Measurements from ENCODE around the gene LRRTM4.
"Not testable (repeated sequence)": the region's sequence is repeated elsewhere in the genome, so short reads cannot be mapped to it uniquely, and the experiment has no call there.

LRRTM4 gene

DNA sequence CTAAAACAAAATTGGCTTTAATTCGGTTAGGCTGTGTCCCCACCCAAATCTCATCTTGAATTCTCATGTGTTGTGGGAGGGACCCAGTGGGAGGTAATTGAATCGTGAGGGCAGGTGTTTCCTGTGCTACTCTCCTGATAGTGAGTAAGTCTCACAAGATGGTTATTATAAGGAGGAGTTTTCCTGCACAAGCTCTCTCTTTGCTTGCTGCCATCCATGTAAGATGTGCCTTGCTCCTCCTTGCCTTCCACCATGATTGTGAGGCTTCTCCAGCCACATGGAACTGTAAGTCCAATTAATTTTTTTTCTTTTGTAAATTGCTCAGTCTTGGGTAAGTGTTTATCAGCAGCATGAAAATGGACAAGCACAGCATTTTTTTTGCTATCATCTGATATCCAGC is 476.7 kb downstream of the LRRTM4 start:
- not testable (repeated sequence) for DNase-seq

DNA sequence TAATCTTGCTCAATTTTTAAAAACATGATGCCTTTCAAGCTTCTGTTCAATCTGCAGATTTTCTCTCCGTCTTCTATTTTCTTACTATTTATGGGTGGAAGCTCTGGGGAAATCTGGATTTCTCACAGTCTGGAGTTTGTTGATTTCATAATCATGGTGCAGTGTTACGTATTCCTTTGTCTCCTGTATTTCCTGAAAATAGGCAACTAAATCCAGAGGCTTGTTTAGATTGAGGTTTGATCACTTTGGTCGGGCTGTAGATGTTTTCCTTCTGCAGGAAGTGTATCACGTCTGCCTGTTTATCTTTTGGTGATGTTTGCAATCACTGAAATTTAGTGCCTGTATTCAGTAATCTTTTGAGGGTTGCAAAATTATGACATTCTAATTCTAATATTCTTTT is 487.7 kb downstream of the LRRTM4 start:
- no peak for DNase-seq

DNA sequence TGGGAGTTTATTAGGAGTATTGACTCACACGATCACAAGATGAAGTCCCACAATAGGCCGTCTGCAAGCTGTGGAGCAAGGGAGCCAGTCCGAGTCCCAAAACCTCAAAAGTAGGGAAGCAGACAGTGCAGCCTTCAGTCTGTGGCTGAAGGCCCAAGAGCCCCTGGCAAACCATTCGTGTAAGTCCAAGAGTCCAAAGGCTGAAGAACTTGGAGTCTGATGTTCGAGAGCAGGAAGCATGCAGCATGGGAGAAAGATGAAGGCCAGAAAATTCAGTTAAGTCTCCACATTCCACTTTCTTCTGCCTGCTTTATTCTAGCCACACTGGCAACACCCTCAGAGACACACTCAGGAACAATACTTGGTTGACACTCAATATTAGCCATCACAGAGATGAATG is 492.9 kb downstream of the LRRTM4 start:
- not testable (repeated sequence) for DNase-seq

DNA sequence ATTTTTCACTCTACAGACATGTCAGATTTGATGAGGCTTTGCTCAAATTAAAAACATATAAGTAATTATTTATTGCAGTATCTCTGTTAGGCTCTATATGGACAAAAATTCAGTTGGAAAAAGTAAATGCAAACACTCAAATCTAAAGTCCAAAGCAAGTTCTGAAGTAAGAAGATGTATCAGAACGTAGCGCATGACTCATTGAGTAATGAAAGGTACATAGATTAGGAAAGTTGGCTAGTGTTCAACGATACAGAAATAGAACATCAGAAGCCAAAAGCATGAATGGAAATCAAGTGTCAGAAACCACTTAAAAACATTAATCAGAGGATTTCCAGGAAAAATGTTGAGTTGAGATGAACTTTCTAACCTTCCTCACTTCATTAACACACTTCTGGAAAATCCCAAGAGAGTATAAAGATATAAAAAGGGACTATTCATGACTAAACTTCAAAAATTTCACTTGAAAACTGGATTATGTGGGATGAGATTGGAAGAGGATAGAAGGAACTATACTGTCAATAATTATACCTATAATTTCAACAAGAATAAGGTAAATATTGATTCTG is 494.1 kb downstream of the LRRTM4 start:
- no peak for DNase-seq

DNA sequence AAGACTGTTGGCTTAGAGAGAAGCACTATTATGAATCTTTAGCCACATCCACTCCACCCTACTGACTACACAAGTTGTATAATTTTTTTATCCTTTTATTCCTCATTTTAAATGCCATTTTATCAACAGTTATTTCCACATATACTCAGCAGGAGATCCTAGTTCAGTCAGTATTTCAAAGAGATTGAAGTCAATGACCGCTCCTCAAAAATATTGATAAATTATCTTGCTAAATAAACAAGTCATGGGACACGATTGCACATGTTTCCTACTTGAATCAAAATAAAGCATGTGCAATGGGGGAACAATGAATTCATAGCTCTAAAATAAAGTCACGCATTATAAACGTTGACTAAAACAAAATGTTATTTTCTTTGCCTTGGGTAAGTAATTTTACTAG is 496.5 kb downstream of the LRRTM4 start:
- no peak for DNase-seq

DNA sequence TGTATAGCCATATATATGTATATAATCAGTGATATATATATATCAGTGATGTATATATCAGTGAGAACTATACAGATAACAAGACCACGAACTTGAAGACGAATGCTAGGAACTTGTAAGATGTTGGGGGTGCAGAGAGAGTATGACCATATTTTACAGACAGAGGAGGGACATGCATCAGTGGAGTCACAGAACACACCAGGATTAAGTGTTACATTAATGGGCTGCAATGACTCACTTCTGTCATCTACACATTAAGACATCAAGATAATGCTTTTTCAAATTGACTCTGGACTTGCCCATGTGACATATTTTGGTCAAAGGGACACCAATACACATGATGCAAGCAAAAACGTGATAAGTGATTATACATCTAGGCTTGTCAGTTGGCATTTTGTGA is 501.0 kb downstream of the LRRTM4 start:
- no peak for DNase-seq

DNA sequence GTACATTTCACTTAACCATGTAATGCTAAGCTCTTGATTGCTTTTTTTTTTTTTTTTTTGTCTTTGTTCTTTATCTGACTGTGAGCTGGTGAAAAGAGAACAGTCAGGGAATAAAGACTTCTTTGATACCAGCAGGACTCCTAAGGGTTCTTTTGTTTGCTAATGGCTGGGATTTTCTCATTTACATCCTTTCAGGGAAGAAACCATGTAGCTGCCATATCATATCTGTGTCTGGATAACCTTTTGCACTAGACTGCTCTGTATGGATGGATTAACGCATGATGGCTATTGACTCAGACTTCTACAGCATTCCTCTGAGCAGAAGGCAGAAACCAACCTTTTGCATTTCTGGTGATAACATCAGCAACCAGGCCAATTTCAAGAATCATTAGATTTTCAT is 504.0 kb downstream of the LRRTM4 start:
- no peak for DNase-seq

DNA sequence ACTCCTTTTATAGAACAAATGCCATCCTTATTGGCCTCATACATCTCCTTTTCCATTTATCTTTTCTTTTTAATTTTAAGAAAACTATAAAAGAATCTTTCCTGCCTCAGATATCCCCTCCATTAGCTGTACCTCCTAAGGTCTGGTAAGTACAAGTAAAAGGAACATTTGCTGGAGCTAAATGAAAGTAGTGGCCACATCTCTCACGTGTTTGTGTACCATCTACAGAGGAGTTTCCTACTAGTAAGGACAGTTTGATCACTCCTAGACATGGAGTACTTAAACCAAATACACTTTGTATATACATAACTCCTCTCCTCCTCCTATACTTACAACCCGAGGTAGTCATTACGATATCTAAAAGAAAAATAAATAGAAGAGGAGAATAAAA is 504.8 kb downstream of the LRRTM4 start:
- no peak for DNase-seq

DNA sequence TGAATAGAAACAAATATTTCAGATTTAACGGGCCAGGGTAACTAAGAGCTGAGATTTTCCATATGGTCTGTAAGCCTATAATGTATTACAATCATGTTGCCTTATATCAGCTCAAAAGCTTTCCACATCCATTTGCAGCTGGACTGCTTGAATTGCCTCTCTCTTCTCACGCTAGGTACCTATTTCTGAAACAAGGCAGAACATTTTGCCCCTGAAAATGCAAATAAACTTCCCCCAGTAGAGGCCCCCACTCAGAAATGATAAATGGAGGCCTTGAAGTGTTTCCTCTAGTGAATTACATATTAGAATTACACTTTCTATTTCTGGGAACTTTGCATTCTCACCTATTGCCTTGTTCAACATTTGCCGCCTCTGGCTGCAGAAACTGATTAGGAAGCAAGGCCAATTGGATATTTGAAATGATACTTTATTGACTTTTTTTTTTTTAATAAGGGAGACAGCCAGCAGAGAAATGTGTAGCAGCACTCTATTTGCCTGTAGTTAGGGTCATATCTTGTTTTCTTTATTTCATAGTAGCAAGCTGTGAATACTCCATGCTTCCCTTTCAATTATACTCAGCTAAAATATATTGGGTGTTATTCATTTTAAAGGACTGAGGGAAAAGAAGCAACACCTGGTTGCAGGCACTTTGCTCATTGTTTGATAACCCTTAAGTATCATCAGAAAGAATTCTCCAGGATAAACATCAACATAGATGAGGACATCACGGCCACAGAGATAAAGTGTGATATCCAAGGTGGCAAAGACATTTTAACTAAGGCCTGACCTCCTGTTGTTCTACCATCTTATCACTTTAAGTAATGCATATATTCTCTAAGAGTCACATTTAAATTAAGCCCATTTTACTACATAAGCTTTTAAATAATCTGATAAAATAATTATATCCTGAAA is 505.5 kb downstream of the LRRTM4 start:
- DNase-seq = no peak

DNA sequence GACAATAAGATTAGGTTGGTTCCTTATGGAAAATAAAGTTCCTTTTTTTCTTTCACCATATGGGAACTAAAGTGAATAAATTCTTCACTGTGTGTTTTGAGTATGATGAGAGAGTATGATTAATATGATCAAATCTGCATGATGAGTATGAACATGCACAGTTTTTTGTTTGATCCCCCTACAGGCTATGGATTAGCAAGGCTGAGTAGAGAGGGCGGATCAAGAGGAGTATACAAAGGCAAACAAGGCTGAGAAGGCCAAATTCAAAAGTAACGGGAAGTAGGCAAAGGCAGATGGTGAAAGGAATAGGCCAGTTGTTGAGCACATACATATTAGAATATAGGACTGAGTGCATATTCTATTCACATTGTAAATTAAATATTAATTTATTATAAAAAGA is 508.2 kb downstream of the LRRTM4 start:
- no peak for DNase-seq

DNA sequence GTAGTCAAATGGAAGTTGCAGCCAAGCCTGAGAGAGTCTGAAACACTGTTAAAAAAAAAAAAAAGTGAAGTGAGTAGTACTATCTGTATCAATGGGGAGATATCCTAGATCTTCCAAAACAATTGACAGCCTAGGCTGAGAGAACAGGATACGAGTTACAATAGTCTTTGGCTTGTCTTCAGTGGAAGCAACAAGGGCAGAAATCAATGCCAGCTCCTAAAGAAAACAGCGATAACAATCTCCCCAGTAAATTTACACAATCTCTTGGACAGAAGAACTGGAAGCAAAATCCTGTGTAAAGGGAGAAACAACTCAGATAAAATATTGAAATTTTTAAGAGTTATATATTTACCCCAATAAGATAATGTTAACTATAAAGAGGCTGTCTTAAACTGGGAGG is 508.7 kb downstream of the LRRTM4 start:
- DNase-seq = no peak

DNA sequence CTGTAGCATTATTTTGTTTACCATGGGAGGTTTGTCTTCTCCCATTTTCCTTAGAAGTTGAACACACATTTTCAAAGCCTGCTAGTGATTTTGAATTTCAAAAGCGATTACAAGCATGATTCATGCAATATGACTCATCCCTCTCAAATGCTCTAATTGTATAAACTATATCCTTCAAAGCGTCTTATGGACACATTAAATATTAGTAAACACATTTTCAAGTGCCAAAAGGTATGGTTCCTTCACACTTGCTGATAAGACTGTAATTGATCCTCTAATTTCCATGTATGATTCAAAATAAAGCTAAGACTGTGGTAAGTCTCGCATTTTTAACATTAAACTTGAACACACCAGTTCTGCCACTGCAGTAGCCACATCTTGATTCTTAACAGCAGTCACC is 512.9 kb downstream of the LRRTM4 start:
- no peak for DNase-seq

DNA sequence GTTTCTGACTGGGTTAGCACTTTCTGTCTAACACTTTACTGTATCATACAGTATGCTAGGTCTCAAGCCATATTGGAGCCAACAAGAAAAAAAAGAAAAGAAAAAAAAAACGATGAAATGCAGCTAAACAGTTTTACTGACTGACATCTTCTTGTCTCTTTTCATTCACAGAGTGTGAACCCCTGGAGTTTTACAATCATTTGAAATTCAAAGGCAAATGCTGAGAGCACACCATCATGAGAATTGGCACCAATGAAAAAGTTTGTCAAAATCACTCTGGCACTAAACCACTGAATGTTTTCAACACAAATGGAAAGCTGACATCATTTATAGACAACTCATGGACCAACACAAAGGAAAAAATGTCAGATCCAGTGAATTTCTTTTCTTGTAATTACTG is 513.3 kb downstream of the LRRTM4 start:
- no peak for DNase-seq

DNA sequence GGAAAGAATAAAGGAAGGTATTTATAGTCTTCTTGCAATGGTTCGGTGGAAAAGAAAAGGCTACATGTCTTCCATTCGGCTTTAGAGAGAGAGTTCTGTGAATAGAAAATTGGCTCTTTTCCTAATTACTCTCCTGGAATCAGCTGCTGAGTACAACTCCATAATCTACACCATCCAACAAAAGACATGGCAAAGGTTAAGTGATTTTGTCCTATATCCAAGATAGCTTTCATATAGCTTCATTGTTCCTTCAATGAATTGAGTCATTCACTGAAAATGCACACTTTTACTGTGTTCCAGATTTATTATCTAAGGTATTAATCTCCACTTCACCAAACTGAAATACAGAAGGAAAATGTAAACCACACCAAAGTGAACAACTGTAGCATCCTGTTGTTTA is 514.5 kb downstream of the LRRTM4 start:
- DNase-seq = no peak

DNA sequence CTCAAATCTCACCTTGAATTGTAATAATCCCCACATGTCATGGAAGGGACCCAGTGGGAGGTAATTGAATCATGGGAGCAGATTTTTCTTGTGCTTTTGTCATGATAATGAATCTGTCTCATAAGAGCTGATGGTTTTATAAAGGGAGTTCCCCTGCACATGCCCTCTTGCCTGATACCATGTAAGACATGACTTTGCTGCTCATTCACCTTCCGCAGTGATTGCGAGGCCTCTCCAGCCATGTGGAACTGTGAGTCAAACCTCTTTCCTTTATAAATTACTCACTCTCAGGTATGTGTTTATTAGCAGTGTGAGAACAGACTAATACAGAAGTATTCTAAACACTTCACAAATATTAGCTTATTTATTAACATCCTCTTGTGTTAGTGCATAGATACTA is 516.7 kb downstream of the LRRTM4 start:
- DNase-seq = no peak

DNA sequence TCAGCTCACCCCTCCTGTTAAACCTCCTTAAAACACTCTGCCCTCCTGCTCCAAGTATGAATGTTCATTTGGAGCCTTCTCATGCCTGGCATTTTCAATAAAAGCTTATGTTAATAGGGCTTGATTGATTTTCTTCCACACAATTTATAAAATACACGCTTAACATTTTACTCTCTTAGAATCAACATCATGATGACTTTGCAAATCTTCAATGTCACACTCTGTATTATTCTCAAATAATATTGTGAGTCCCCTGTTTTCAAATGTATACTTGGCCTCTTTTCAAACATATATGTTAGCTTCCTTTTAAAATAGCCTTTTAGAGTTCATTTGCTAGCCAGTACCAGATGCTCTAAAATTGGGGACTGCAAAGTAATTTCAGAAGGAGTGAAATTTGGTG is 520.3 kb downstream of the LRRTM4 start:
- DNase-seq = no peak

DNA sequence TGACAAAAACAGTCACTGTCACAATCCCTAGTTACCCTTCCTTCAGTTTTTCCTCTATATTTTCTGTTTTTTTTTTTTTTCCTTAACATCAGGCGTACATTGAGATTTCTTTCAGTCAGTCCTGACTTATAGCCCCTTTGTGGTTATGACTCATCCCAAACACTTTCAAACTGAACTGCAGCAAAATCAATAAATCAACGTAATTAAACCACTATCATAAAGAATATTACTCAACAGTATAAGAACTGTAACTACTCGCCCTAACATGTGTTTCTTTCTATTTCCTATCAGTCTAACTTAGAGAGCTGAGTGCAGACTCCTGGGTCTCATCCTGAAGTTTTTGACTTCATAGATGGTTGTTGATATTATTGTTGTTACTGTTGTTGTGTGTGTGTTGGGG is 523.5 kb downstream of the LRRTM4 start:
- no peak for DNase-seq

DNA sequence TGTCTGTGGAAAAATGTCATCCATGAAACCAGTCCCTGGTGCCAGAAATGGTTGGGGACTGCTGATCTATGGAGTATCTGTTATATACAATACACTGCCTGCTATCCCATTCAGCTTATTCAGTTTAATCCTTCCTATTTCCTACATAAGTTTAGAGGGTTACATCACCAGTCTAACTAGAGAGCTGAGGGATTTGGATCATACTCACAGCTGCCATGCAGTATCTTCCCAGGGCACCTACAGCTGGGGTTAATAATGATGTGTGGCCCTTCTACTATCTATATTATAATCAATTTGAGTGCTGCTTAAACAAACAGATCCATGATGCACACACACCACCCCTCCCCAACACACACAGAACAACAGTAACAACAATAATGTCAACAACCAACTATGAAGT is 524.0 kb downstream of the LRRTM4 start:
- no peak for DNase-seq

DNA sequence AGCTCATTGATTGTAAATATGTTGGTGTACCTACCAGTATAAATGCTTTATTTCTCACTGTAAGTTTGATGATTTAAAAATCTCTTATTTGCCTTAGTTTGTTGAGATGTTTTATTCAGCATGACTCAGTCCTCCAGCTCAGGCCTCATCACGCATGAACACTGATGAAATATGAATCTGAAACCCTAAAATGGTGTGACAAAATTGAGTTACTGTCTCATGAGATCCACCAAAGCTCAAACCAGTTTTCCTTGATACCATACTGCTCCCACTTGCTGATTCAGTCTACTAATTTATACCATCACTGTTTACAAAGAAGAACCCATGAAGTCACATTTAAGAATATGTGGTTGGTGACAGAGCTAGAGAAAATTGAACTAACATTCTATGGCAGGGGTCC is 524.9 kb downstream of the LRRTM4 start:
- no peak for DNase-seq

DNA sequence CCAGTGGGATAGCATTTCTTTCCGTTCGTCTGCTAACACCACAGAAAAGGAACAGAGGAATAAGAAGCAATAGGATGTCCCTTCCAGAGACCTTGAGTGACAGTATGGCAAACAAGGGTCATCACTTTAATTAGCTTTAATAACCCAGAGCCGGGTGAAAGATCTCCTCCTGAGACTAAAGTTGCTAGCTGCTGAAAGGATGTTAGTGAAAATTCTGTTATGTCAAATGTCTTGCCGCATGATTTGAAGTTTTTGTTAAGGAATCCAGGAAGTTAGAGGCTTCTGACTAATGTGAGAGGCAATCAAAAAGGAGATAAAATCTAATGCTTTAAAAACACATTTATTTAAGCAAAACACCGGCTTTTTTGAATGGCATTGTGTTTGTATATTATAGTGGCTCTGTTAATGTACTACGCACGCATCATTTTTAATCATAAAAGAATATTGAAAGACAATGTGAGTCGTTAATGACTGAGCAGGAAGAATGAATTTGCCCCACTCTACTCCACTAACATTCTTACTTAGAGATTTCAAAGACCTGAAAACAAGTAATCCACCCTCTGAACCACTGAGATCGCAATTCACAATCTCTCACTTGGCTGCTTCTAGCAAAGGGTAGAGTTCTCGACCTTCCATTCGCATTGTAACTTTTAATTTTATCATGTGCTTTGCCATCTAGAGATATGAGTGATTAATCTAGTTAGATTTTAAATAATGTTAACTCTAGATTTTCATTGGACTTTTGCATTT is 536.6 kb downstream of the LRRTM4 start:
- no peak for DNase-seq

DNA sequence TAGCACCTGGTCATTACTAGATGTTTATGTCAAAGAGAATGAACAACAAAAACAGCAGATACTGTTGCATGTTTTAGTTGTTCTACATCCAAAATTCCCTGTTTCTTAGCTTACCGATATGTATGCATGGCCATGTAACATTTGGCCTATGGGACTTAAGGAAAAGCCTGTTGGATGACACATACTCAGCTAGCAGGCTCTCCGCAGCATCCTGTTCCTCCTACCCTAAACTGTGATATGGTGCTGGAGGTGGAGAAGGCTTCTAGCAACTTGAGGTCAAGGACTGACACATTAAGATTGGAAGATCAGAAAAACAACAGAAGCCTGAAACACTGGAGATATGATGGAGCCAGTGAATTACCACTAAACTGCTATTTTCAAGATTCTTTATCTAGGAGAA is 537.8 kb downstream of the LRRTM4 start:
- DNase-seq = no peak

DNA sequence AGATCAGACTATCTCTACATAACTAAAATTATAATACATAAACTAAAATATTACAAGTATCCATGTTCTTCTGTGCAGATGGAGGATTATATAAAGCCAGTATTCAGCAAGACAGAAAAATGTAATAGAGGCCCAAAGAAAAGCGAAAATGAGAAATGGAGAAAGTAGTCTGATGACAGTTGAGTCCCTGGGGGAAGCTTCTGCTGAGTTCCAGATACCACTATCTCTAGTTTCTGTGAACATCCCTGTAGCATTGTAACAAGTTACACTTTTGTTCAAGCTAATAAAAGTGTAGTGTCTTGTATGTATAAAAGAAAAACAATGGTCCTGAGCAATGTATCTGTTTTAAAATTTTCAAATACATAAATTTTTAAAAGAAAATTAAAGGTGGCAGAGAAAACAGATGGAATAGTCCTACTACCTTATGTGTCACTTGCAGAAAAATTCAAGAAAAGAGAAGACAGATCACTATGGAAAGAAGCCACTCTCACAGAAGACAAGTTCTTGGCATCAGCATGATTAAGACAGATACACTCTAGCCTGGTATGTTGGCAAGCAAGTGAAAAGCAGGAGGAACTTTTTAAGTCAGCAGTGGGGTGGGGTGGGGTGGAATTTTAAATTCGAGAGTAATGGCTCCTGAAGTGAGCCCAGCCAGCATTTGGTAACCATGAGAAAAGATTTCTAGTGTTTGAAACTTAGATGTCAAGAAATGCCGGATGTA is 541.9 kb downstream of the LRRTM4 start:
- DNase-seq = no peak
